Suprapubic skin (tissue), 4 donors: Measurements from ENCODE around the gene NDE1.

ENCODE experiments used
- EP300 ChIP-seq: sonication (generic); formaldehyde crosslinking; IDR thresholded peaks from one replicate; pipeline ENCODE4 v1.6.1; 2017; ENCODE audit warnings: antibody characterized with exemption
- POLR2A ChIP-seq, 2 donors: fragments of 450-650 bp; IDR thresholded peaks; one replicate each; pipeline ENCODE4 v1.6.1; 2017; ENCODE audit warnings: antibody characterized with exemption in 2 of 2, mild to moderate bottlenecking in 2 of 2, moderate library complexity in 2 of 2
- POLR2AphosphoS5 ChIP-seq, 3 donors: sonication (generic); formaldehyde crosslinking; IDR thresholded peaks; one replicate each; pipeline ENCODE4 v1.6.1; 2017; ENCODE audit warnings: antibody characterized with exemption in 3 of 3
- TF ChIP-seq, protein P1 (sequence below), 2 donors: fragments of 200-600 bp in 1 of 2; fragments of 450-650 bp in 1 of 2; sonication (generic) in 1 of 2; IDR thresholded peaks; one replicate each; pipeline ENCODE4 v1.5.1; 2016 to 2019; ENCODE audit warnings: antibody characterized with exemption in 2 of 2, mild to moderate bottlenecking in 1 of 2, moderate library complexity in 1 of 2

DNA sequence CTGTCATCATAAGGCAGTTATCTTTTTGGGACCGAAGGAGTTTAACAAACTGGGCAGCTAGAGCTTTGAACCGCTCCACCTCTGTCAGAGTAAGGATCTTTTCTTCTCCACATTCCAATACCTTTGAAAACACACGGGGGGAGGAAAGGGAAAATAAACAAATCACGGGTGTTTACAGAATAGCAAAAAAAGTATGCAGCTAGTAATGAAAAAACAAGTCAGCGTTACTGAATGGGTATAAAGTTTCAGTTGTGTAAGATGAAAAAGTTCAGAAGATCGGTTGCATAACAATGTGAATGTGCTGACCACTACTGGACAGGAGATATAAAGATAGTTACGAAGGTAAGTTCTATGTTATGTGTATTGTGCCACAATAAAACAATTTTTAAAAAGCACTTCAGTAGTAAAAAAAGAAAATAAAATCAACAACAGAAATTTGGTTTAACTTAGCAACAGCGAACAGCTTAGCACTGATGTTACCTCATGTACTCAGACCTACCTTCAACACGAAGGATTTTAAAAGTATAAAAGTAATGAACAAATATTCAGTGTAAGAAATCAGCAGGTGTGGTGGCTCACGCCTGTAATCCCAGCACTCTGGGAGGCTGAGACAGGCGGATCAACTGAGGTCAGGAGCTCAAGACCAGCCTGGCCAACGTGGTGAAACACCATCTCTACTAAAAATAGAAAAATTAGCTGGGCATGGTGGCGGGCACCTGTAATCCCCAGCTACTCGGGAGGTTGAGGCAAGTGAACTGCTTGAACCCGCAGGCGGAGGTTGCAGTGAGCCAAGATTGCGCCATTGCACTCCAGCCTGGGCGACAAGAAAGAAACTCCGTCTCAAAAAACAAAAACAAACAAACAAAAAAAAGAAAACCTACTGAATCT lies 41.4 kb upstream of the NDE1 start:
- TF ChIP-seq, protein P1, sequence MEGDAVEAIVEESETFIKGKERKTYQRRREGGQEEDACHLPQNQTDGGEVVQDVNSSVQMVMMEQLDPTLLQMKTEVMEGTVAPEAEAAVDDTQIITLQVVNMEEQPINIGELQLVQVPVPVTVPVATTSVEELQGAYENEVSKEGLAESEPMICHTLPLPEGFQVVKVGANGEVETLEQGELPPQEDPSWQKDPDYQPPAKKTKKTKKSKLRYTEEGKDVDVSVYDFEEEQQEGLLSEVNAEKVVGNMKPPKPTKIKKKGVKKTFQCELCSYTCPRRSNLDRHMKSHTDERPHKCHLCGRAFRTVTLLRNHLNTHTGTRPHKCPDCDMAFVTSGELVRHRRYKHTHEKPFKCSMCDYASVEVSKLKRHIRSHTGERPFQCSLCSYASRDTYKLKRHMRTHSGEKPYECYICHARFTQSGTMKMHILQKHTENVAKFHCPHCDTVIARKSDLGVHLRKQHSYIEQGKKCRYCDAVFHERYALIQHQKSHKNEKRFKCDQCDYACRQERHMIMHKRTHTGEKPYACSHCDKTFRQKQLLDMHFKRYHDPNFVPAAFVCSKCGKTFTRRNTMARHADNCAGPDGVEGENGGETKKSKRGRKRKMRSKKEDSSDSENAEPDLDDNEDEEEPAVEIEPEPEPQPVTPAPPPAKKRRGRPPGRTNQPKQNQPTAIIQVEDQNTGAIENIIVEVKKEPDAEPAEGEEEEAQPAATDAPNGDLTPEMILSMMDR (IDR thresholded peaks at IDR 0.05): no peak
- TF ChIP-seq POLR2AphosphoS5 (IDR thresholded peaks at IDR 0.05) (no peak), POLR2A (IDR thresholded peaks at IDR 0.05) (no peak), EP300 (no peak)
